Ovary (tissue), 9 donors: ENCODE results near the gene HTRA1. TPM values are rescaled to one million over a fixed set of nuclear protein-coding genes. Genes with fewer than 3 reads are reported as not detected.

Source experiments
- DNase-seq, 5 donors: peaks; one replicate each; pipeline ENCODE4 v3.0.0-alpha.2; 2019 to 2020
- H3K27ac ChIP-seq, 2 donors: fragments of 200-600 bp; one replicate each; pipeline versions ENCODE4 v1.5.1 to v1.8.0; 2019 to 2022
- H3K27me3 ChIP-seq: fragments of 200-600 bp; one replicate; pipeline ENCODE4 v1.8.0; 2022
- H3K36me3 ChIP-seq: fragments of 200-600 bp; sonication (generic); one replicate; pipeline ENCODE4 v1.5.1; 2019
- H3K4me1 ChIP-seq: one replicate; pipeline ENCODE4 v1.8.1; 2013; ENCODE audit warnings: mild to moderate bottlenecking, moderate library complexity; ENCODE audit not compliant: insufficient read depth
- H3K4me3 ChIP-seq: fragments of 200-600 bp; sonication (generic); one replicate; pipeline ENCODE4 v1.5.1; 2017
- H3K9me3 ChIP-seq, 2 donors: fragments of 200-600 bp in 1 of 2; sonication (generic) in 1 of 2; one replicate each; pipeline versions ENCODE4 v1.5.1 to v1.8.1; 2013 to 2019; ENCODE audit warnings: mild to moderate bottlenecking in 1 of 2, moderate library complexity in 1 of 2
- CTCF ChIP-seq, 3 donors: fragments of 450-650 bp in 2 of 3; fragments of 200-600 bp in 1 of 3; IDR thresholded peaks; one replicate each; pipeline versions ENCODE4 v1.5.1 to v1.8.0; 2016 to 2022; ENCODE audit warnings: antibody characterized with exemption in 3 of 3, mild to moderate bottlenecking in 1 of 3
- EP300 ChIP-seq: sonication (generic); formaldehyde crosslinking; IDR thresholded peaks from one replicate; pipeline ENCODE4 v1.6.1; 2017; ENCODE audit warnings: antibody characterized with exemption
- POLR2A ChIP-seq: fragments of 450-650 bp; IDR thresholded peaks from one replicate; pipeline ENCODE4 v1.6.1; 2017; ENCODE audit warnings: antibody characterized with exemption, mild to moderate bottlenecking, moderate library complexity
- WGBS, 3 donors: extraction: QIAGEN DNeasy Blood & Tissue Kit in 1 of 3; methylation state at CpG; one replicate each; pipeline versions ENCODE4 v1.1.5 to v1.1.7; 2013 to 2017; 5-methylcytosine and 5-hydroxymethylcytosine counted together
- intact Hi-C, 4 donors: fragments of 100-400 bp; cut with DNase I; formaldehyde crosslinking; loops; one replicate each; pipeline versions ENCODE4 v1.11.0 to v1.15.1; 2022 to 2023
- polyA plus RNA-seq, 2 donors: library from polyadenylated mRNA; stranded (reverse); fragments of 200-250 nt in 1 of 2; fragments of 350-450 nt in 1 of 2; fragmentation: Illumina TruSeq in 1 of 2; extraction: RNeasy Lipid Tissue Mini Kit (QIAGEN cat#74804) in 1 of 2; gene quantifications; one replicate each; pipeline ENCODE4 v1.2.3, GENCODE V29; 2013 to 2014
- total RNA-seq, 7 donors: library from RNA; depleted of rRNA in 2 of 7; stranded (reverse); fragments of >200 nt in 2 of 7; fragmentation: NEBNext Ultra II Directional in 3 of 7; extraction: Animal tissue kit (Norgen Biotek cat#: 25700) in 3 of 7; gene quantifications; one replicate each; pipeline versions ENCODE4 v1.1.0 to v1.2.4, GENCODE V29; 2016 to 2023
- donor health status: DM: no; HTN: no; CAD: no; lungs with moderate emphysema.
- donor health status: DM: no; HTN: no; CAD: no.
- donor health status: Bipolar disorder and iron deficiency.
- donor health status: DM: yes; HTN: yes; CAD: no.
- donor health status: DM: no; HTN: no; CAD: no.
- donor health status: DM: yes; HTN: yes; CAD: no.

The HTRA1 gene
- total and polyA plus RNA-seq, 9 donors: 194 to 947 (median 356) TPM

- no peaks in the 10 kb centered on the region for H3K9me3 ChIP-seq
- 86 to 95% (median 91%) methylated on average over 3 of the region's 3 CpGs for WGBS, 3 donors
- no peak for DNase-seq
- intact Hi-C loops: no loop called here
- no peak overlapping the region for H3K27ac ChIP-seq
- H3K4me1 ChIP-seq: peaks cover 2% of the 10 kb centered on the region
- no peak overlapping the region for H3K4me3 ChIP-seq
- H3K36me3 ChIP-seq: no peaks in the 10 kb centered on the region
- no peaks in the 10 kb centered on the region for H3K27me3 ChIP-seq
- TF ChIP-seq POLR2A (no peak), EP300 (no peak), CTCF (IDR thresholded peaks at IDR 0.05) (no peak)
These were observed 49.4 kb downstream of the HTRA1 start for GRCh38 chr10:122510736-122511135.

- intact Hi-C loops: no loop called here
- Histone ChIP-seq H3K36me3 (no peaks in the 10 kb centered on the region), H3K4me1 (no peaks in the 10 kb centered on the region), H3K27ac (no peak overlapping the region), H3K4me3 (no peak overlapping the region), H3K27me3 (no peaks in the 10 kb centered on the region), H3K9me3 (no peaks in the 10 kb centered on the region)
- DNase-seq: no peak
- TF ChIP-seq POLR2A (no peak), EP300 (no peak), CTCF (IDR thresholded peaks at IDR 0.05) (no peak)
- 93 to 96% (median 93%) methylated on average over 4 of the region's 4 CpGs for WGBS, 3 donors
These were observed 51.7 kb downstream of the HTRA1 start for GRCh38 chr10:122513053-122513452.

- Histone ChIP-seq H3K4me1 (no peaks in the 10 kb centered on the region), H3K4me3 (no peak overlapping the region), H3K36me3 (no peaks in the 10 kb centered on the region), H3K9me3 (no peaks in the 10 kb centered on the region), H3K27ac (no peak overlapping the region), H3K27me3 (no peaks in the 10 kb centered on the region)
- 89 to 96% (median 94%) methylated on average over 22 of the region's 22 CpGs for WGBS, 3 donors
- TF ChIP-seq POLR2A (no peak), CTCF (IDR thresholded peaks at IDR 0.05) (no peak), EP300 (no peak)
- intact Hi-C loops: no loop called here
- no peak for DNase-seq
These were observed 52.9 kb downstream of the HTRA1 start for GRCh38 chr10:122514045-122514840.

GRCh38 chr10:122515022-122515424, 53.7 kb downstream of the HTRA1 start:
- Histone ChIP-seq H3K4me1 (no peaks in the 10 kb centered on the region), H3K27ac (no peak overlapping the region), H3K36me3 (no peaks in the 10 kb centered on the region), H3K9me3 (no peaks in the 10 kb centered on the region), H3K4me3 (no peak overlapping the region), H3K27me3 (no peaks in the 10 kb centered on the region)
- TF ChIP-seq EP300 (no peak), POLR2A (no peak), CTCF (IDR thresholded peaks at IDR 0.05) (no peak)
- WGBS, 3 donors: 83 to 86% (median 83%) methylated on average over 5 of the region's 5 CpGs
- intact Hi-C loops: no loop called here
- DNase-seq: no peak
